Measurements from ENCODE around the gene LTK.

DNA sequence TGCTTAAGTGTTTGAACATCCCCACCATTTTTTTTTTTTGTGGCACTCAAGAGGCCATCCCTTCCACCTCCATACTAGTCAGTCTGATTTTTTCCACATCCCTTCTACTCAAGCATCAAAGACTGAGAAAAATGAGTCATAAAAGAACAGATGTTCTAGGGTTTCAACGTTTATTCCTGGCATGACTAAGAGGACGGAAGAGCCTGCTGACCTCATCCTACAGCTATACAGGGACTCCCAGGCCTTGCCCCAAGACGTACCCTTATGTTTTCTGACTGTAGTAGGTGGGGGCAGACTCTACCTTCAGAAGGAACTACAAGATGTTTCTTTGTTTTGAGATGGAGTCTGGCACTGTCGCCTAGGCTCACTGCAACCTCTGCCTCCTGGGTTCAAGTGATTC is 23.3 kb downstream of the LTK start:
- TF ChIP-seq GTF2F1 (IDR thresholded peaks at IDR 0.05; ENCODE audit: borderline replicate concordance, low read depth, low read length) (no peak), POLR2AphosphoS5 (IDR thresholded peaks at IDR 0.05; ENCODE audit: low read depth, low read length) (no peak), CHD1 (IDR thresholded peaks at IDR 0.05; ENCODE audit: low read depth, low read length) (no peak), SP1 (IDR thresholded peaks at IDR 0.05; ENCODE audit: low read depth, low read length) (no peak), CEBPB (IDR thresholded peaks at IDR 0.05; ENCODE audit: low read depth, low read length) (no peak), RXRA (IDR thresholded peaks at IDR 0.05; ENCODE audit: insufficient read depth, low read depth, low read length) (no peak), RAD21 (IDR thresholded peaks at IDR 0.05 in 1 of 2, conservative IDR thresholded peaks at IDR 0.05 in 1 of 2; ENCODE audit: low read depth in 2 of 2, low read length in 2 of 2) (no peak), JUND (IDR thresholded peaks at IDR 0.05; ENCODE audit: low read length) (no peak), CREB1 (IDR thresholded peaks at IDR 0.05) (no peak)
- TF ChIP-seq, protein P1, sequence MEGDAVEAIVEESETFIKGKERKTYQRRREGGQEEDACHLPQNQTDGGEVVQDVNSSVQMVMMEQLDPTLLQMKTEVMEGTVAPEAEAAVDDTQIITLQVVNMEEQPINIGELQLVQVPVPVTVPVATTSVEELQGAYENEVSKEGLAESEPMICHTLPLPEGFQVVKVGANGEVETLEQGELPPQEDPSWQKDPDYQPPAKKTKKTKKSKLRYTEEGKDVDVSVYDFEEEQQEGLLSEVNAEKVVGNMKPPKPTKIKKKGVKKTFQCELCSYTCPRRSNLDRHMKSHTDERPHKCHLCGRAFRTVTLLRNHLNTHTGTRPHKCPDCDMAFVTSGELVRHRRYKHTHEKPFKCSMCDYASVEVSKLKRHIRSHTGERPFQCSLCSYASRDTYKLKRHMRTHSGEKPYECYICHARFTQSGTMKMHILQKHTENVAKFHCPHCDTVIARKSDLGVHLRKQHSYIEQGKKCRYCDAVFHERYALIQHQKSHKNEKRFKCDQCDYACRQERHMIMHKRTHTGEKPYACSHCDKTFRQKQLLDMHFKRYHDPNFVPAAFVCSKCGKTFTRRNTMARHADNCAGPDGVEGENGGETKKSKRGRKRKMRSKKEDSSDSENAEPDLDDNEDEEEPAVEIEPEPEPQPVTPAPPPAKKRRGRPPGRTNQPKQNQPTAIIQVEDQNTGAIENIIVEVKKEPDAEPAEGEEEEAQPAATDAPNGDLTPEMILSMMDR (IDR thresholded peaks at IDR 0.05; ENCODE audit: control extremely low read depth in 1 of 3, insufficient read depth in 1 of 3, low read depth in 1 of 3, low read length in 3 of 3) = no peak

All from H1 (cell line).